Type B pancreatic cell (in vitro differentiated cells): ENCODE results near the gene TMEM128. TPM values are rescaled to one million over a fixed set of nuclear protein-coding genes. Genes with fewer than 3 reads are reported as not detected.

ENCODE experiments used
- DNase-seq: peaks from one replicate; pipeline ENCODE4 v3.0.0; 2021; ENCODE audit warnings: mixed read lengths; ENCODE audit not compliant: unreplicated experiment; ENCODE audit errors: extremely low spot score
- H3K27ac Mint-ChIP-seq: 2 replicates; pipeline ENCODE4 v1.8.0; 2021; ENCODE audit warnings: mild to moderate bottlenecking, mixed read lengths
- H3K27me3 Mint-ChIP-seq: 2 replicates; pipeline ENCODE4 v1.8.0; 2021; ENCODE audit warnings: mixed read lengths
- H3K36me3 Mint-ChIP-seq: 2 replicates; pipeline ENCODE4 v1.8.0; 2021; ENCODE audit warnings: mixed read lengths
- H3K4me1 Mint-ChIP-seq: one replicate; pipeline ENCODE4 v1.8.0; 2021; ENCODE audit warnings: mixed read lengths; ENCODE audit not compliant: unreplicated experiment
- H3K4me3 Mint-ChIP-seq: 2 replicates; pipeline ENCODE4 v1.8.0; 2021; ENCODE audit warnings: mild to moderate bottlenecking, mixed read lengths
- H3K9me3 Mint-ChIP-seq: 2 replicates; pipeline ENCODE4 v1.8.0; 2021; ENCODE audit warnings: mixed read lengths
- long read RNA-seq: library from polyadenylated mRNA; unstranded; transcript quantifications from one replicate; pipeline ENCODE4 v2.0.0, GENCODE V29; 2020
- total RNA-seq: library from RNA; stranded (reverse); gene quantifications from 2 replicates; pipeline ENCODE4 v1.2.1, GENCODE V29; 2021; ENCODE audit warnings: low replicate concordance
- TF ChIP-seq, protein P1 (sequence below): fragments of 200-600 bp; sonication (generic); conservative IDR thresholded peaks from 2 replicates; pipeline ENCODE4 v1.5.0; 2021; ENCODE audit warnings: antibody characterized with exemption, mild to moderate bottlenecking

The TMEM128 gene, protein sequence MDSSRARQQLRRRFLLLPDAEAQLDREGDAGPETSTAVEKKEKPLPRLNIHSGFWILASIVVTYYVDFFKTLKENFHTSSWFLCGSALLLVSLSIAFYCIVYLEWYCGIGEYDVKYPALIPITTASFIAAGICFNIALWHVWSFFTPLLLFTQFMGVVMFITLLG
- total RNA-seq, result 20.1 and 21.8 TPM in 2 replicates
- long read RNA-seq, transcript TMEM128-201 (5 exons, 1,737 nt), result minor isoform, 6 of 102 reads
- long read RNA-seq, transcript TMEM128-202 (5 exons, 1,221 nt), result major isoform, 73 of 102 reads
- long read RNA-seq, partial matches to known transcripts, result 4 of 102 reads
- long read RNA-seq, other reads (novel, unspliced or antisense), result 19 of 102 reads

DNA sequence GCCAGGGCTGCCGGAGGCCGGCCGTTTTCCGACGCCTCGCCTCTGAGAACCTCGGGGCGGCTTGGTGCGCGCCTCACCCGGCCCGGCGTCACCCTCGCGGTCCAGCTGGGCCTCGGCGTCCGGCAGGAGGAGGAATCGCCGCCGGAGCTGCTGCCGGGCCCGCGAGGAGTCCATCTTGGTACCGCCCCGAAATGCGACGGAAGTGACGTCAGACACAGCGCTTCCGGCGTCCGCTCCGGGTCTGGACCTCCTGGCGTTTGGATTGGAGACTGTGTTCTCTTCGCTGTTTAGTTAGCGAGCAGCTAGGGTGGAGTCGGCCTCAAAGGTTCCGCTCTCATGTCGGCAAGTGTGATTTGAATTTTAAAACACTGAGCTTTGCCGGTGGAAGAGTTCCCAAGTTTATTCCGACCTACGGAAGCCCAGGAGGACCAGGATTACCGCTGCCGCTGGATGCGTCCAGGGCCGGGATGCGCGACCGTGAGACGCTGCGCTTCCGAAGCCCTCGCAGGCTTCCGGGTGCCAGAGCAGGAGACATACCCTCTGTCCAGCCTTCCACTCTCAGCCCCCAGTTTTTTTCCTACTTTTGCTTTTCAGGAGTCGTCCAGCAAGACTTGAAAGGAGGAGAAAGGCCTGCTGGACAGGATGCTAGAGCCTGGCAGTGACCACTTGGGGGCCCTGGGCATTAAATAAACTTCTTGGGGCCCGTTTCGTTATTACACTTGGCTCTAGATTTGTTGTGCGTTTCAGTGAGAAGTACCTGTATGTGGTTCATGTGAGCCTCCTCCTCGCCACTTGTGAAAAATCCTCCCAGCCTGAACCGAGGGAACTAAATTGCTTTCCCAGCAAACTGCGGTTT is at the start of gene TMEM128:
TSS of gene TMEM128 (minus strand) at position 195 of the 856 bp plus-strand sequence. CDS start at position 174, 21 bp downstream.
- Mint-ChIP-seq H3K27ac (peak within 1 kb of the TSS; percentile 99), H3K36me3 (peaks cover 13% of the 10 kb centered on the region), H3K27me3 (no peaks in the 10 kb centered on the region), H3K4me1 (peaks cover 18% of the 10 kb centered on the region), H3K9me3 (no peaks in the 10 kb centered on the region), H3K4me3 (peak within 1 kb of the TSS; percentile 98)
- peak; percentile 91 for DNase-seq
- TF ChIP-seq, protein P1, sequence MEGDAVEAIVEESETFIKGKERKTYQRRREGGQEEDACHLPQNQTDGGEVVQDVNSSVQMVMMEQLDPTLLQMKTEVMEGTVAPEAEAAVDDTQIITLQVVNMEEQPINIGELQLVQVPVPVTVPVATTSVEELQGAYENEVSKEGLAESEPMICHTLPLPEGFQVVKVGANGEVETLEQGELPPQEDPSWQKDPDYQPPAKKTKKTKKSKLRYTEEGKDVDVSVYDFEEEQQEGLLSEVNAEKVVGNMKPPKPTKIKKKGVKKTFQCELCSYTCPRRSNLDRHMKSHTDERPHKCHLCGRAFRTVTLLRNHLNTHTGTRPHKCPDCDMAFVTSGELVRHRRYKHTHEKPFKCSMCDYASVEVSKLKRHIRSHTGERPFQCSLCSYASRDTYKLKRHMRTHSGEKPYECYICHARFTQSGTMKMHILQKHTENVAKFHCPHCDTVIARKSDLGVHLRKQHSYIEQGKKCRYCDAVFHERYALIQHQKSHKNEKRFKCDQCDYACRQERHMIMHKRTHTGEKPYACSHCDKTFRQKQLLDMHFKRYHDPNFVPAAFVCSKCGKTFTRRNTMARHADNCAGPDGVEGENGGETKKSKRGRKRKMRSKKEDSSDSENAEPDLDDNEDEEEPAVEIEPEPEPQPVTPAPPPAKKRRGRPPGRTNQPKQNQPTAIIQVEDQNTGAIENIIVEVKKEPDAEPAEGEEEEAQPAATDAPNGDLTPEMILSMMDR, result peak; percentile 48

DNA sequence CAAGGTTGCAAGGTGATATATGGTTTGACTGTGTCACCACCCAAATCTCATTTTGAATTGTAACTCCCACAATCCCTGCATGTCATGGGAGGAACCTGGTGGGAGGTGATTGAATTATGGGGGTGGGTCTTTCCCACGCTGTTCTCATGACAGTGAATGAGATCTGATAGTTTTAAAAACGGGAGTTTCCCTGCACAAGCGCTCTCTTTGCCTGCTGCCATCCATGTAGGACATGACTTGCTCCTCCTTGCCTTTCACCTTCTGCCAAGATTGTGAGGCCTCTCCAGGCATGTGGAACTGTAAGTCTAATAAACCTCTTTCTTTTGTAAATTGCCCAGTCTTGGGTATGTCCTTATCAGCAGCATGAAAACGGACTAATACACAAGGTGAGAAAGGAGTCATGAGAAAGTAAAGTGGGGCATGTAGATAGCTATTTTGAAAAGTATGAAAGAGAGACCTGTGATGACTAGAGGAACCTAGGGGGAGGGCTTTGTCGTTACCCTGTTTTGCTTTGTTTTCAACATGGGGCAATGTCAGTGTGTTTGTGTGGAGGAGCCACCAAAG is 48.3 kb upstream of the TMEM128 start:
- Mint-ChIP-seq H3K27ac (no peak overlapping the region), H3K4me3 (no peak overlapping the region)

DNA sequence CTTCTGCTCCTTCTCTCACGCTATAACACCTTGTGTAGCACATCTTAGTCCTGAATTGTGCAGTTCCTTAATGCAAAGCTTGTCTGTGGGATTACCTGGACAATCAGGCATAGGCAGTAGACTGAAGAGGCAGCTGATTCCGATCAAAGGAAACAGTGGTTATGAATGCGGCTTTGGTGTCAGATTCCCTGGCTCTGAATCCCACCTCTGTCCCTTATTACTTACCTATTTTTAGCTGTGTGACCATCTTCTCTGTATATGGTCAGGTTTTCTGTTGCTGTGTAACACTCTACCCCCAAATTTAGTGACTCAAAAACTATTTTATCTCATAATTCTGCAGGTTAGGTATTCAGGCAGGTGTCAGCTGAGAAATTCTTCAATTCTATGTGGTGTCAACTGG is 45.3 kb upstream of the TMEM128 start:
- peaks cover 9% of the 10 kb centered on the region for H3K9me3 Mint-ChIP-seq
- H3K4me1 Mint-ChIP-seq, result peaks cover 21% of the 10 kb centered on the region
- TF ChIP-seq, protein P1, result no peak
- peak overlapping the region; percentile 9 for H3K4me3 Mint-ChIP-seq
- H3K27me3 Mint-ChIP-seq, result no peaks in the 10 kb centered on the region
- no peak overlapping the region for H3K27ac Mint-ChIP-seq
- no peak for DNase-seq
- peaks cover 15% of the 10 kb centered on the region for H3K36me3 Mint-ChIP-seq

More for the DNA sequence above, 48.3 kb upstream of the TMEM128 start:
- peaks cover 18% of the 10 kb centered on the region for H3K36me3 Mint-ChIP-seq
- TF ChIP-seq, protein P1, result no peak
- H3K9me3 Mint-ChIP-seq, result peaks cover 9% of the 10 kb centered on the region
- peaks cover 3% of the 10 kb centered on the region for H3K4me1 Mint-ChIP-seq
- no peaks in the 10 kb centered on the region for H3K27me3 Mint-ChIP-seq
- no peak for DNase-seq

DNA sequence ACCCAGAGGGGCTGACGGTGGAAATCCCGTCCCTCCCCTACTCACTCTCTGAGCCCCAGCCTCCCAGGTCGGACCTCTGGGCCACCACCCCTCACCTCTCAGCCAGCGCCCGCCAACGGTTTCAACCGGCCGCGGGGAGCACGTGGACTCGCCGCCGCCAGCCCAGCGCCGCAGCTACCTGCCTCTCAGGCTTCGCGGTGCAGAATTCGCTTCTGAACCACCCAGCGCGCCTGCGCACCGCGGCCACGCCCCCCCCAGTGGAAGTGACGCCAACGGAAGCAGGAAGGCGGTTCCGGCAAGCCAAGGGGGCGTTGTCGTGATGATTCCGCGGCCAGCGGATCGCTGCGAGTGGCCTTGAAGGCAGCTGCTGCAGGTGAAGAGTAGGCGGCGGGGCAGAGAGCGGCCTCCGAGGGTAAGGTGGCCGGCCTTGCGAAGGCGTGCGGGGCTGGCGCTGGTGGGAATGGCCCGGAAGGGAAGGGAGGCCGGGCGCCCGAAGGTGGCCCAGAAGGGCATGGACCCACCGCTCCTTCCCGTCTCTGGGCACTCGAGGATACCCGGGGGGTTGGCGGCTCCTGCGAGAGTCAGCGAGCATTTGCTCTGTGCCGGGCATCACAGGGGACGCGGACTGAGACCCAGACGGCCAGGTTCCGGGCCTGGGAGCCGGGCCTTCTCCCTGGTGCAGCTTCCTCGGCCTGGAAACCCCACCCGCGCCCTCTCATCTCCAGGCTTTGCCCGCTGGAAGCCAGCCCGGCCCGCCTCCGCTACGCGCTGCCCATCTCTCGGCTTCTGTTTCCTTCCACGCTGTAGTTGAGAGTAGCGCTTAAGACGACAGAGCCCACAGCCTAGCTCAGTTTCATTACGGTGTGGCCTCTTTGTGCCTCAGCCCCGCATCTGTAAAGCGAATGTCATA is 42.2 kb upstream of the TMEM128 start, which contains the start of the genes LYAR and ZBTB49:
TSS of gene LYAR (minus strand) at position 214 of the 910 bp plus-strand sequence. CDS start 6,412 bp downstream, outside the sequence.
TSS of gene ZBTB49 (plus strand) at position 311 of the 910 bp plus-strand sequence. CDS start 9,695 bp downstream, outside the sequence.
- Mint-ChIP-seq H3K4me3 (peak within 1 kb of the TSS; percentile 96), H3K27ac (peak within 1 kb of the TSS; percentile 90), H3K36me3 (peaks cover 4% of the 10 kb centered on the region), H3K9me3 (peaks cover 4% of the 10 kb centered on the region), H3K27me3 (no peaks in the 10 kb centered on the region), H3K4me1 (peaks cover 26% of the 10 kb centered on the region)
- peak; percentile 98 for DNase-seq
- TF ChIP-seq, protein P1, result no peak
